Measurements from ENCODE around the gene VGLL3. TPM values are rescaled to one million over a fixed set of nuclear protein-coding genes. Genes with fewer than 3 reads are reported as not detected.

The VGLL3 gene
- total RNA-seq, 1 donor from 2014 or later: 40.6 TPM

DNA sequence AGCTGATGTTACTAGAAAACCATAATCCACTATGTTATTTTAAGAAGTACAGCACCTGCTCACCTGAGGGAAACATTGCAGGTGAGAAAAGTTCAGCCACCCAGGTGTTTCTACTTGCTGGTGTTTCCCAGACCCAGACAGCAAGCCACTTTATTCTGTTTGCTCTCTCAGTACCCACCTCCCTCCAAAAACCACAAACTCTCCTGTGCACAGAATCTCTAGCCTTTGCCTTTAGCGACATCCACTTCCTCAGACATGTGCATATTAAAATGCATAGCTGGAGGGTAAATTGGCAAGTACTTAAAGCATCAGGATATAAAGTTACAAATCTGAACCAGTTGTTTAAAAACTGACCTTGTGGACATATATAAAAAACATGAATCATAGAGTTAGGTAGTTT lies 36.7 kb downstream of the VGLL3 start:
- Histone ChIP-seq H3K27me3 (ENCODE audit: control insufficient read depth, insufficient read depth, low read length) (no peaks in the 10 kb centered on the region), H3K4me3 (ENCODE audit: low read depth, low read length) (no peak overlapping the region), H3K36me3 (ENCODE audit: control insufficient read depth, insufficient read depth, low read length) (no peaks in the 10 kb centered on the region)
- TF ChIP-seq, protein P1, sequence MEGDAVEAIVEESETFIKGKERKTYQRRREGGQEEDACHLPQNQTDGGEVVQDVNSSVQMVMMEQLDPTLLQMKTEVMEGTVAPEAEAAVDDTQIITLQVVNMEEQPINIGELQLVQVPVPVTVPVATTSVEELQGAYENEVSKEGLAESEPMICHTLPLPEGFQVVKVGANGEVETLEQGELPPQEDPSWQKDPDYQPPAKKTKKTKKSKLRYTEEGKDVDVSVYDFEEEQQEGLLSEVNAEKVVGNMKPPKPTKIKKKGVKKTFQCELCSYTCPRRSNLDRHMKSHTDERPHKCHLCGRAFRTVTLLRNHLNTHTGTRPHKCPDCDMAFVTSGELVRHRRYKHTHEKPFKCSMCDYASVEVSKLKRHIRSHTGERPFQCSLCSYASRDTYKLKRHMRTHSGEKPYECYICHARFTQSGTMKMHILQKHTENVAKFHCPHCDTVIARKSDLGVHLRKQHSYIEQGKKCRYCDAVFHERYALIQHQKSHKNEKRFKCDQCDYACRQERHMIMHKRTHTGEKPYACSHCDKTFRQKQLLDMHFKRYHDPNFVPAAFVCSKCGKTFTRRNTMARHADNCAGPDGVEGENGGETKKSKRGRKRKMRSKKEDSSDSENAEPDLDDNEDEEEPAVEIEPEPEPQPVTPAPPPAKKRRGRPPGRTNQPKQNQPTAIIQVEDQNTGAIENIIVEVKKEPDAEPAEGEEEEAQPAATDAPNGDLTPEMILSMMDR (IDR thresholded peaks at IDR 0.05; ENCODE audit: insufficient read depth, low read length, poor library complexity, severe bottlenecking): no peak
- no peak for DNase-seq (ENCODE audit: low read depth)

DNA sequence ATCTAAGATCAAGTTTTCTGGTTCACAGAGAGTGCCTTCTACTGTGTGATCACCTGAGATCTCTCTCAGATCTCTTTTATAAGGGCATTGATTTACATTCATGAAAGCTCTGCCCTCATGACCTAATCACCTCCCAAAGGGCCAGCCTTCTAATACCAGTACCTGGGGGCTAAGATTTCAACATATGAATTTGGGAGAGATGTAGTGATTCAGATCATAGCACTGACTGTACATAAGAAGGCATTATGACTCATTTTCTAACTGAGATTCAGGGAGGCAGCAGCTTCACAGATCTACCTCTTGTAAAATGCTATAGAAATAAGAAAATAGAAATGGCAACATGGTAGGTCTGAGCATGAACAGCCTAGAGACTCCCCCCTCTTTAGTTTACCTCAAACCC lies 39.6 kb downstream of the VGLL3 start:
- Histone ChIP-seq H3K4me3 (ENCODE audit: low read depth, low read length) (no peak overlapping the region), H3K27me3 (ENCODE audit: control insufficient read depth, insufficient read depth, low read length) (no peaks in the 10 kb centered on the region), H3K36me3 (ENCODE audit: control insufficient read depth, insufficient read depth, low read length) (no peaks in the 10 kb centered on the region)
- DNase-seq (ENCODE audit: low read depth): no peak
- TF ChIP-seq, protein P1 (IDR thresholded peaks at IDR 0.05; ENCODE audit: insufficient read depth, low read length, poor library complexity, severe bottlenecking): no peak

DNA sequence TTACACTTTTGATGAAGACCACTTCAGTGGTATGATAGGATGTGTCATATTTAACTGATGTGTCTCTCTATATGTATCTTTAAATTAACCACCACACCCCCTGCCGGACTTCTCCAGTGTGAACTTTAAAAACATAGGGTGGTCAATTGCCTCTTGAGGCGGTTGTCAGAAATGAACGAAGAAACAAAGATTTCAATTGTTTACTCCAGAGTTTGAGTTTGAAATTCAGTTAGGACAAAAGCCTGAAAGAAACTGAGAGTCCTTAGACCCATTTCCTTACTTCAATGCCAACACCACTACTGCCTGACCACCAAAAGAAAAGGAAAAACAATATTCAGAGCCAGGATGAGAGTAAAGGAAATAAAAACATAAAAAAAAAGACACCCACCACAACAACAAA lies 40.2 kb downstream of the VGLL3 start:
- Histone ChIP-seq H3K27me3 (ENCODE audit: control insufficient read depth, insufficient read depth, low read length) (no peaks in the 10 kb centered on the region), H3K36me3 (ENCODE audit: control insufficient read depth, insufficient read depth, low read length) (no peaks in the 10 kb centered on the region), H3K4me3 (ENCODE audit: low read depth, low read length) (no peak overlapping the region)
- no peak for DNase-seq (ENCODE audit: low read depth)
- TF ChIP-seq, protein P1 (IDR thresholded peaks at IDR 0.05; ENCODE audit: insufficient read depth, low read length, poor library complexity, severe bottlenecking): no peak

DNA sequence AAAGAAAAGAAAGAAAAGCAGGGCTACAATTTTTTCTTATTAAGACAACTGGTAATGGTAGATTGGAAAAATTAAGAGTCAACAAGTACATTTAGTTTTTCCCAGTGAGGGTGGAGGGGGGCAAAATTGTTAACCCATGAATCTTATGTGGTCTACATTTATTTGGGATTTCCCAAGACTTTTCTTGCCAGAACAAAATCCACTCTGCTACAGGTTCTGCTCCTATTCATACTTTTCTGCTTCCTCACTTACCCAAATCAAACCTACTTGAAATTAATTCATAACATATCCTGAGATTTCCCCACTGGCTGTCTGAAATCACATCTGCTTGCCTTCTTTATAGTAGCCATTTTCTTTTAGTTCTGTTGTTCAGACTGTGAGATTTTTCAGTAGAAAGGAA lies 41.1 kb downstream of the VGLL3 start:
- DNase-seq (ENCODE audit: low read depth): no peak
- no peak overlapping the region for H3K4me3 ChIP-seq (ENCODE audit: low read depth, low read length)
- H3K27me3 ChIP-seq (ENCODE audit: control insufficient read depth, insufficient read depth, low read length): no peaks in the 10 kb centered on the region
- TF ChIP-seq, protein P1 (IDR thresholded peaks at IDR 0.05; ENCODE audit: insufficient read depth, low read length, poor library complexity, severe bottlenecking): no peak
- H3K36me3 ChIP-seq (ENCODE audit: control insufficient read depth, insufficient read depth, low read length): no peaks in the 10 kb centered on the region

DNA sequence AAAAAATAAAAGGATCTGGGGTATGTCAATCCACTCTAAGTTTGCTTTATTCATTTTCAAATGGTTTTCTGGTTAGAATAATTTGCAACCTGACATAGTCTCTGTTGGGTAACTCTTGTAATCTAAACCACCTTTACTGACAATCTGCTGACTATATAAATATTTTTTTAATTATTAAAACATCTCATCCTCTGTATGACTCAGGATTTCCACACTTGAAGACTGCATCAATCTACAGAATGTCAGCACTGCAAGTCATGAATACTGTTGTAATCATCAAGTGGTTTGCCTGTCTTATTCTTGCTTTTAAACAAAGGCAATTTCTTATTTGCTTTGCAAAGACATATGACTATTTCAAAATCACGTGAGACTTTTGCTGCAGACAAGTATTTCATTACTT lies 42.1 kb downstream of the VGLL3 start:
- TF ChIP-seq, protein P1 (IDR thresholded peaks at IDR 0.05; ENCODE audit: insufficient read depth, low read length, poor library complexity, severe bottlenecking): no peak
- no peak for DNase-seq (ENCODE audit: low read depth)
- no peak overlapping the region for H3K4me3 ChIP-seq (ENCODE audit: low read depth, low read length)
- H3K27me3 ChIP-seq (ENCODE audit: control insufficient read depth, insufficient read depth, low read length): no peaks in the 10 kb centered on the region
- H3K36me3 ChIP-seq (ENCODE audit: control insufficient read depth, insufficient read depth, low read length): no peaks in the 10 kb centered on the region

DNA sequence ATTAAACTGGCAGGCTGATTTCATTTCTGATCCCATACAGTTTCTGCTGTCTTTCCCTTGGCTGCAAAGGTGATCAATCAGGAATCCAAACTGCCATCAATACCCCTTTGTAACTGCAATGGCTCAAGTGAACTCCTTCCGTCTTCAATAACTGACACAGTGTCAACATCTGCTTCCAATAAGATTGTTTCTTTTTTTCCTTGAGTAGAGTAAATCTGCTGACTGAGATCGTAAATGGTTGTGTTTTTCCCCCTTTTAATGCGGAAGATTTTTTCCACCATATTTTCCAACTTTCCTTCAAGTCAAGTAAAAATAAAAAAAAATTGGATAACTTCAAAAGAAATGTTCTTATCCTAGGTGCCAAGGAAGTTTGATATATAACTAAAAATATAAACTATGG lies 48.7 kb downstream of the VGLL3 start:
- H3K4me3 ChIP-seq (ENCODE audit: low read depth, low read length): no peak overlapping the region
- TF ChIP-seq, protein P1 (IDR thresholded peaks at IDR 0.05; ENCODE audit: insufficient read depth, low read length, poor library complexity, severe bottlenecking): no peak
- H3K27me3 ChIP-seq (ENCODE audit: control insufficient read depth, insufficient read depth, low read length): no peaks in the 10 kb centered on the region
- H3K36me3 ChIP-seq (ENCODE audit: control insufficient read depth, insufficient read depth, low read length): no peaks in the 10 kb centered on the region
- no peak for DNase-seq (ENCODE audit: low read depth)

All from kidney epithelial cell (primary cell).